AG09309 (cell line): ENCODE measurements around the gene PPHLN1.

ENCODE experiments used
- DNase-seq: peaks from one replicate; pipeline ENCODE4 v3.0.0-alpha.2; 2010; ENCODE audit warnings: low read depth
- H3K4me3 ChIP-seq: 2 replicates; pipeline ENCODE4 v1.5.1; 2011; ENCODE audit warnings: mild to moderate bottlenecking, low read depth, low read length, moderate library complexity; ENCODE audit not compliant: control insufficient read depth
- CTCF ChIP-seq: IDR thresholded peaks from 2 replicates; pipeline ENCODE4 v1.5.1; 2011; ENCODE audit warnings: mild to moderate bottlenecking, low read depth, low read length, inconsistent platforms; ENCODE audit not compliant: insufficient read depth, control insufficient read depth; ENCODE audit errors: missing control alignments

The PPHLN1 gene

GRCh38 chr12:42370013-42370412 is 44.0 kb downstream of the PPHLN1 start:
- no peak overlapping the region for H3K4me3 ChIP-seq
- no peak for TF ChIP-seq CTCF
- no peak for DNase-seq

DNA sequence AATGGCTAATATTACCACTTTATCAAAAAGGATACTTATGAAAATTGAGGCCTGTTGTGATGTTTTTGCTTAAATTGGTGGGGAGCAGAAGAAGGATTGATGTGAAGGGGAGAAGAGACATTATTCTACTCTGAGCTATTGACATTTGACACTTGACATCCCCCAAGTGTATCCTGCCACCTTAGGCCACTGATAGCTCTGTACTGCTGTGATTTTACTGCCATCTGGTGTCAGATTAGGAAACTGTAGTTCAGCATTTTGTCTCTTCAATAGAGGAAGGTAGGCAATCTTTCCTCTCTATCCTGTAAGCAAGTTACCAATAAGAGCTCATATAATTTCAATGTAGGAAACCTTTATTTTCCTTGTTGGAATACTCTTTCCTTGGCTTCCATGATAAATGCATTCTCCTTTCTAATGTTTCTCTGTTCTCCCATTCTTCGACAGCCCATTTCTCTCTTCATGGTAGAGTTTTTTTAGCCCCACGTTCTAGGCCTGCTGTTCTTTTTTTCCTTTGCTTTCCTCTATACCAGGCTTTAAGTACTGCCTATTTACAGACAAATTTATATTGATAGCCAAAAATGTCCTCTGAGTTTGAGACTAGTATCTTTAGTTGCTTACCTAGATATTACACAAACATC is 46.3 kb downstream of the PPHLN1 start:
- peak; percentile 3 for DNase-seq
- TF ChIP-seq CTCF = peak; percentile 72
- H3K4me3 ChIP-seq = no peak overlapping the region

DNA sequence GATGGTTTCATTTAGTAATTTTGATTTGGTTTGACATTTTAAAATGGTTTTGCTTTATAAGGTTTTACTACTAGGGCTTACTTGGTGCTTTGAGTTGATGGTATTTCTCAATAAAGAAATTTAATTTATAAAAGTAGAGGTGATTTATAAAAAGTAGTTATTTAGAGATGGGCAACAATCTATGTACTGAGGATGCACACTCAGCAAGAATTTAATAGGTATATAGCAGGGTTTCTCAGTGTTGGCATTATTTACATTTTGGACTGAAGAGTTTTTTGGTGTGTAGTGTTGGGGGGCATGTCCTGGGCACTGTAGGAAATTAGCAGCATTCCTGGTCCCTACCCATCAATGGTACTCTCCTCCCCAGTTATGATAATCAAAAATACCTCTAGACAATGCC is 47.7 kb downstream of the PPHLN1 start:
- no peak for DNase-seq
- TF ChIP-seq CTCF = no peak

GRCh38 chr12:42380733-42381132 is 54.8 kb downstream of the PPHLN1 start:
- H3K4me3 ChIP-seq = no peak overlapping the region
- DNase-seq = no peak
- no peak for TF ChIP-seq CTCF

More for the DNA sequence above, 47.7 kb downstream of the PPHLN1 start:
- H3K4me3 ChIP-seq = no peak overlapping the region

DNA sequence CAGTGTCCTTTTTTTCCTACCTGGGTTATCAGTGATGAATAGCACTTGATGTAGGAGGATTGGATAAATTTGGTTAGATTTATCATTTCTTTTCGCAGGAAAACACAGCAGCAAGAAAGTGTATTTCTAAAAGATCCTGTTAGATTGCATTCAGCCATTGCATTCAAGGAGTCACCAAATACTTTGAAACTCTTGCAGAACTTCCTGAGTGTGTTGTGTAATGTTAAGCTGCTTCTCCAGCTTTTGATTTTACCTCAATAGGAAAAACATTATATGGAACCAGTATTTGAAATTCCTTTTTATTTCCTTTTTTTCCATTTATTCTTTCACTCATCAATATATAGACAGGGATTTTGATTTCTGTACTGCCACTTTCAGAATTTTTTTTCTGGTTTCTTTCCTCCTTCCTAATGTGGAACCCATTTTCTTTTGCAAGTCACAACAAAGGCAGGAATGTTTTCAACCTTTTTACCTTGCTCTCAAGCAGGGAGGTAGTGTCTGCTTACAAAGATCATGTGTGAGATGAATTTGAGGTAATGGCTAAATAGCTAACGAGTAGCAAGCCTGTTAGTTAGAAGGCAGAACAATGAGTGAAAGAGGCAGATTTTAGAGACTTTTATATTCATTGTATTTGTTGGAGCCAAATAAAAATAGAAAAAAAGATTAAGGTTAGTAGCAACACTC is 56.2 kb downstream of the PPHLN1 start:
- DNase-seq = peak; percentile 13
- TF ChIP-seq CTCF = no peak
- no peak overlapping the region for H3K4me3 ChIP-seq

GRCh38 chr12:42385326-42385841 is 59.4 kb downstream of the PPHLN1 start:
- no peak overlapping the region for H3K4me3 ChIP-seq
- no peak for DNase-seq
- TF ChIP-seq CTCF = no peak
